ENCODE data around the gene CDCA8.

CDCA8 gene

DNA sequence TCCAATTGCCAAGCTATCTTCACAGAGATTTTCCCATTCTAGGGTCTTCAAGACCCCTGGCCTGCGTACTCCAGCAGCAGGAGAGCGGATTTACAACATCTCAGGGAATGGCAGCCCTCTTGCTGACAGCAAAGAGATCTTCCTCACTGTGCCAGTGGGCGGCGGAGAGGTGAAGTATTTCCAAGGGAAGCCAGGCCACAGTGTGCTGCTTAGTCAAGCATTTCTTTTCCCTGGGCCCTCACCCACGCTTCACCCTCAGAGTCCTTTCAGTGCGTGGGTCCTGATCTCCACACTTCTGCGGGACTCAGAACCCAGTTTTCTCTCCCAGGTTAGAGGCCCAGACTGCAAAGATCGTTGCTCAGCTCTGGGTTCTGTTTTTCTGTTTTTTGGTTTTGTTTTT, 13.1 kb downstream of the CDCA8 start:
- Histone ChIP-seq H3K9me3 (ENCODE audit: control insufficient read depth in 2 of 2, low read length in 2 of 2) (no peaks in the 10 kb centered on the region), H3K9ac (ENCODE audit: low read depth in 1 of 2, low read length in 2 of 2) (no peak overlapping the region), H3K4me1 (ENCODE audit: control insufficient read depth in 2 of 2, insufficient read depth in 2 of 2, low read length in 2 of 2) (no peaks in the 10 kb centered on the region), H3K4me3 (ENCODE audit: low read length in 2 of 2) (no peak overlapping the region), H3K27ac (ENCODE audit: low read depth in 2 of 2, low read length in 2 of 2) (no peak overlapping the region), H3K36me3 (ENCODE audit: control insufficient read depth in 2 of 2, insufficient read depth in 2 of 2, low read length in 2 of 2) (peaks cover 23 to 28% of the 10 kb centered on the region in 2 donors), H3K27me3 (ENCODE audit: control insufficient read depth in 2 of 2, insufficient read depth in 2 of 2, low read length in 2 of 2) (no peaks in the 10 kb centered on the region)

DNA sequence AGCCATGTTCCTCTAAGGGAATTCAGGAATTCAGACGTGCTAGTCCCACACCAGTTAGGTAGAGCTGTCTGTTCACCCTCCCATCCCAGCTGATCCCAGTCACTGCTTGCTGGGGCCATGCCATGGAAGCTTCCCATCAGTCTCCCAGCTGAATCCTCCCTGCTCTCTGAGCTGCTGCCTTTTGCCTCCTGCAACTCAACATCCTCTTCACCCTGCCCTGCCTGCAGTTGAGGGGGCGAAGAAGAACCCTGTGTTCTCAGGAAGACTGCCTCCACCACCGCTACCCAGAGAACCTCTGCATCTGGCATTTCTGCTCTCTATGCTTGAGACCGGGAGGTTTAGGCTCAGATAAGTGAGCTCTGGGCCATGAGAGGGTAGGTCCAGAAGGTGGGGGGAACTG, 16.2 kb downstream of the CDCA8 start:
- H3K27ac ChIP-seq (ENCODE audit: low read depth in 2 of 2, low read length in 2 of 2), result no peak overlapping the region
- H3K36me3 ChIP-seq (ENCODE audit: control insufficient read depth in 2 of 2, insufficient read depth in 2 of 2, low read length in 2 of 2), result peaks cover 29 to 33% of the 10 kb centered on the region in 2 donors
- no peaks in the 10 kb centered on the region for H3K9me3 ChIP-seq (ENCODE audit: control insufficient read depth in 2 of 2, low read length in 2 of 2)

DNA sequence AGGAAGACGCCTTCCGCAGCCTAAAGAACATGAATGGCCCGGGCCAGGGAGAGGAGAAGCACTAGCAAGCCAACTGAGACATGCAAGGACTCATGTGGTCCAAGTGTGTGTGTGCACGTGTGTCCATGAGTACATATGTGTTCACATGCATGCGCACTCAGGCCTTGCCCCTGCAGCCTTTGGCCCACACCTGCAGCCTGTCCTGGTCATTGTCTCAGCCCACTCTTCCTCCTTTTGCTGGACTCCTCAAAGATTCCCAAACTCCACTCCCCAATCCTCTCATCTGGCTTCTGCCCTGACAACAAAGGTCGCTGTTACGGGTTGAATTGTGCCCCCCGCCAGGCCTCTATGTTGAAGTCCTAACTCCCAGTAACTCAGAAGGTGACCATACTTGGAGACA, 21.9 kb downstream of the CDCA8 start:
- H3K27ac ChIP-seq (ENCODE audit: low read depth in 2 of 2, low read length in 2 of 2), result no peak overlapping the region
- H3K9me3 ChIP-seq (ENCODE audit: control insufficient read depth in 2 of 2, low read length in 2 of 2), result no peaks in the 10 kb centered on the region
- H3K4me1 ChIP-seq (ENCODE audit: control insufficient read depth in 2 of 2, insufficient read depth in 2 of 2, low read length in 2 of 2), result no peaks in the 10 kb centered on the region
- H3K27me3 ChIP-seq (ENCODE audit: control insufficient read depth in 2 of 2, insufficient read depth in 2 of 2, low read length in 2 of 2), result no peaks in the 10 kb centered on the region
- peaks cover 24 to 43% of the 10 kb centered on the region in 2 donors for H3K36me3 ChIP-seq (ENCODE audit: control insufficient read depth in 2 of 2, insufficient read depth in 2 of 2, low read length in 2 of 2)
- no peak overlapping the region for H3K9ac ChIP-seq (ENCODE audit: low read depth in 1 of 2, low read length in 2 of 2)
- no peak overlapping the region for H3K4me3 ChIP-seq (ENCODE audit: low read length in 2 of 2)

More for the DNA sequence above, 16.2 kb downstream of the CDCA8 start:
- H3K9ac ChIP-seq (ENCODE audit: low read depth in 1 of 2, low read length in 2 of 2), result no peak overlapping the region
- no peaks in the 10 kb centered on the region for H3K27me3 ChIP-seq (ENCODE audit: control insufficient read depth in 2 of 2, insufficient read depth in 2 of 2, low read length in 2 of 2)
- no peak overlapping the region for H3K4me3 ChIP-seq (ENCODE audit: low read length in 2 of 2)
- H3K4me1 ChIP-seq (ENCODE audit: control insufficient read depth in 2 of 2, insufficient read depth in 2 of 2, low read length in 2 of 2), result no peaks in the 10 kb centered on the region

DNA sequence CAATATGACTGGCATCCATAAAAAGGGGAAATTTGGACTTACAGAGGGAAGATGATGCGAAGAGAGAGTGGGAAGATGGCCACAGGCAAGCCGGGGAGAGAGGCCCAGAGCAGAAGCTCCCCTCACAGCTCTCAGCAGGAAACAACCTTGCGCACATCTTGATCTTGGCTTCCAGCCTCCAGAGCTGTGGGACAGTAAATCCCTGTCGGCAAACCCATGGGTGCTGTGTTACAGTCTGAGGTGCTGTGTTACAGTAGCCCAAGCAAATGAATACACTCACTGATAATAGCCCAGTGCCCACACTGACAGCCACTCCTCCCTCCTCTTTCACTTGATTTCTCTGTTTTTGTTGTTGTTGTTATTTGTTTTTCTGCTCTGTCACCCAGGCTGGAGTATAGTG, 22.4 kb downstream of the CDCA8 start:
- peaks cover 27 to 47% of the 10 kb centered on the region in 2 donors for H3K36me3 ChIP-seq (ENCODE audit: control insufficient read depth in 2 of 2, insufficient read depth in 2 of 2, low read length in 2 of 2)
- no peak overlapping the region for H3K4me3 ChIP-seq (ENCODE audit: low read length in 2 of 2)
- no peaks in the 10 kb centered on the region for H3K9me3 ChIP-seq (ENCODE audit: control insufficient read depth in 2 of 2, low read length in 2 of 2)
- no peak overlapping the region for H3K27ac ChIP-seq (ENCODE audit: low read depth in 2 of 2, low read length in 2 of 2)
- no peak overlapping the region for H3K9ac ChIP-seq (ENCODE audit: low read depth in 1 of 2, low read length in 2 of 2)
- no peaks in the 10 kb centered on the region for H3K4me1 ChIP-seq (ENCODE audit: control insufficient read depth in 2 of 2, insufficient read depth in 2 of 2, low read length in 2 of 2)
- H3K27me3 ChIP-seq (ENCODE audit: control insufficient read depth in 2 of 2, insufficient read depth in 2 of 2, low read length in 2 of 2), result no peaks in the 10 kb centered on the region

DNA sequence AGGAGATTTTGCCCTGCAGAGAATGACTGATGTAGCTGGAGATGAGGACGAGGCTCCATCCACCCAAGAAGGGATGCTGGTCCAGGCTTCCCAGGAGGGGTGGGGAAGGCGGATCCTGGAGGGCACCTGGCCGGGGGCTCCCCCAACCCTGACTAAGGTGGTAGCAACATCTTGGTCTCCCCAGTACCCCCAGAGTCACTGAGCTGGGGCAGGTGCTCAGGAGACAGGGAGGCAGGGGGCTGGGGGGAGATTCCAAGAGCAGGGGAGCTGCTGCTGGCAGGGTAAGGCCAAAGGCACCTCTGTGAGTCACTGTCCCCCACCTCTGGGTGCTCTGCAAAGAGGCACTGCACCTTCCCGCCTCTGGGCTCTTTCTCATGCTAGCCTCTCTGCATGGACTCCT, 24.0 kb downstream of the CDCA8 start:
- H3K4me3 ChIP-seq (ENCODE audit: low read length in 2 of 2), result no peak overlapping the region
- H3K4me1 ChIP-seq (ENCODE audit: control insufficient read depth in 2 of 2, insufficient read depth in 2 of 2, low read length in 2 of 2), result no peaks in the 10 kb centered on the region
- no peak overlapping the region for H3K9ac ChIP-seq (ENCODE audit: low read depth in 1 of 2, low read length in 2 of 2)
- no peaks in the 10 kb centered on the region for H3K9me3 ChIP-seq (ENCODE audit: control insufficient read depth in 2 of 2, low read length in 2 of 2)
- H3K27me3 ChIP-seq (ENCODE audit: control insufficient read depth in 2 of 2, insufficient read depth in 2 of 2, low read length in 2 of 2), result no peaks in the 10 kb centered on the region
- H3K27ac ChIP-seq (ENCODE audit: low read depth in 2 of 2, low read length in 2 of 2), result no peak overlapping the region
- H3K36me3 ChIP-seq (ENCODE audit: control insufficient read depth in 2 of 2, insufficient read depth in 2 of 2, low read length in 2 of 2), result peaks cover 27 to 44% of the 10 kb centered on the region in 2 donors

DNA sequence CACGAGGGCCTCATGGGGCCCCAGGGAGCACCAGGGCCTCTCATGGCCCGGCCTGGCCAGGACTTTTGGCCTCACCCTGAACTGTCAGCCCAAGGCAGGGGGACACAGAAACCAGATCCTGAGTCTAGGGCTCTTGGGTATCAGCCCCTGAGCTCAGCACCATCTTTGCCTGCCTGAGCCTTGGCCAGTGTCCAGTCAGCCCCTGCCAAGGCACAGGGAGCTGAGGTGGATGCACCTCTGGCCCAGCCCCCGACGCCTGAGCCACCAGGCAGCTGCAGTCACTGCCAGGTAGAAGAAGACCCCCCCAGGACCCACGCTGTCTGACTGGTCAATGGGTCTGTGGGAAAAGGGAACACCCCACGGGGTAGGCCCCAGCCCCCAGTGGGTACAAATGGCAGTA, 25.3 kb downstream of the CDCA8 start:
- H3K9ac ChIP-seq (ENCODE audit: low read depth in 1 of 2, low read length in 2 of 2), result no peak overlapping the region
- no peak overlapping the region for H3K27ac ChIP-seq (ENCODE audit: low read depth in 2 of 2, low read length in 2 of 2)
- H3K27me3 ChIP-seq (ENCODE audit: control insufficient read depth in 2 of 2, insufficient read depth in 2 of 2, low read length in 2 of 2), result no peaks in the 10 kb centered on the region
- H3K9me3 ChIP-seq (ENCODE audit: control insufficient read depth in 2 of 2, low read length in 2 of 2), result no peaks in the 10 kb centered on the region
- H3K4me3 ChIP-seq (ENCODE audit: low read length in 2 of 2), result no peak overlapping the region
- H3K36me3 ChIP-seq (ENCODE audit: control insufficient read depth in 2 of 2, insufficient read depth in 2 of 2, low read length in 2 of 2), result peaks cover 26 to 44% of the 10 kb centered on the region in 2 donors
- no peaks in the 10 kb centered on the region for H3K4me1 ChIP-seq (ENCODE audit: control insufficient read depth in 2 of 2, insufficient read depth in 2 of 2, low read length in 2 of 2)

DNA sequence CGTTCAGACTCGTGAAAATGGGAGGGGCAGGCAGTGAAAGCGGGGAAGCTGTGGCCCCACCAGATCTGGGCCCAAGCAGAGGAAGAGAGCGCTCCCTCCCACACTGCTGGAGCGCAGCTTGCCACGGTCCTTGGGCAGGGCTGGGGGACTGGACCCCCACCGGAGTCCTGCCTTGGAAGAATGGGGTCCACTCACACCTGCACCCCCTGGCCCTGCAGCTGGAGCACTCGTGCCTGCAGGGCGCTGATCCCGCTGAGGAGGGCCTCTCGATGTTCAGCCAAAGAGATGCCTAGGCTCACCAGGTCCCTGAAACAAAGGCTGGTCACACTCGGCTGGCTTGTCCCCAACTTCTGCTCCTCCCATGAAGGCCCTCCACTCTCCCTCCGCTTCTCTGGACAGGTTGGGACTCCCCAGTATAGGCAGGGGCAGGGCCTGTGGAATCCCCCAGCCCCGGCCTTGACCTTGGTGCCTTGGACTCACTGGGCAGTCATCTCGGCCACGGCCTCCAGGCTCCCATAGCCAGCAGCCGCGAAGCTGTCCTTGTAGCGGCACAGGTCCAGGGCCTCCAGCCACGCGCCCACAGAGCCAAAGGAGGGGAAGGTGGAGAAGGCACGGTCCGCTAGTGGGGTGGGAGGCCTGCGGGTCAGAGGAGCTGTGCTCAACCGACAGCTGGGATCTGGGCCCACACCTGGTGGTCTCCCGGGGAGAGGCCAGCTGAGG, 26.0 kb downstream of the CDCA8 start:
- H3K4me3 ChIP-seq (ENCODE audit: low read length in 2 of 2), result no peak overlapping the region
- peaks cover 20 to 47% of the 10 kb centered on the region in 2 donors for H3K36me3 ChIP-seq (ENCODE audit: control insufficient read depth in 2 of 2, insufficient read depth in 2 of 2, low read length in 2 of 2)
- H3K9me3 ChIP-seq (ENCODE audit: control insufficient read depth in 2 of 2, low read length in 2 of 2), result no peaks in the 10 kb centered on the region
- H3K9ac ChIP-seq (ENCODE audit: low read depth in 1 of 2, low read length in 2 of 2), result no peak overlapping the region
- no peaks in the 10 kb centered on the region for H3K27me3 ChIP-seq (ENCODE audit: control insufficient read depth in 2 of 2, insufficient read depth in 2 of 2, low read length in 2 of 2)
- H3K4me1 ChIP-seq (ENCODE audit: control insufficient read depth in 2 of 2, insufficient read depth in 2 of 2, low read length in 2 of 2), result no peaks in the 10 kb centered on the region
- H3K27ac ChIP-seq (ENCODE audit: low read depth in 2 of 2, low read length in 2 of 2), result no peak overlapping the region

DNA sequence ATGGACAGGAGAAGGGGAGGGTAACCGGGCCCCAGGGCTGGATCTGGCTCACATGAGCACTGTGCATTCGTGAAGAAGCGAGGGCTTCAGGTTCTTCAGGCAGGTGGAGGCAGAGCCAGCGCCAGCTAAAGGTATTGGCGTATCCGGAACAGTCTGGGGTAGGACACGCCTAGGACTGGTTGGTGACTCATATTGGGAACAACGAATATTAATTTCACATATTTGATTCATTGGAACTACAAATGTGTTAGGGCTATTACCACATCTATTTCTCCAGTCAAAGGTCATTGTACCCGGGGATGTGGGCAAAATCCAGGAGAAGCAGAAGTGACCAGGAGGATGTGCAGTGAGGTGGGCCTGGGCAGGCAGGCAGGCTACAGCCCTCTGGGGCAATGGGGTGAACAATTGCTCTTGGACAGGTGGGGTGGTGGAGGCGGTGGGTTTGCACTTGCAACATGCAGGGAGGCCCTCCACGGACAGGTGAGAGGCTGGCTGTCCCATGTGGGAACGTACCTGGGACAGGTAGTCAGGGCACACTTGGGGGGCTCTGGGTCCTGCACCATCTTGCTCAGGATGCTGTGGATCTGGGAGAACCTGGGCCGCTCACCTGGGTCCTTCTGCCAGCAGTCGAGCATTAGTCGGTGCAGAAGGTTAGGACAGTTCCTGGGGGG, 26.7 kb downstream of the CDCA8 start:
- H3K27ac ChIP-seq (ENCODE audit: low read depth in 2 of 2, low read length in 2 of 2), result no peak overlapping the region
- no peaks in the 10 kb centered on the region for H3K27me3 ChIP-seq (ENCODE audit: control insufficient read depth in 2 of 2, insufficient read depth in 2 of 2, low read length in 2 of 2)
- H3K4me1 ChIP-seq (ENCODE audit: control insufficient read depth in 2 of 2, insufficient read depth in 2 of 2, low read length in 2 of 2), result no peaks in the 10 kb centered on the region
- no peak overlapping the region for H3K9ac ChIP-seq (ENCODE audit: low read depth in 1 of 2, low read length in 2 of 2)
- no peaks in the 10 kb centered on the region for H3K9me3 ChIP-seq (ENCODE audit: control insufficient read depth in 2 of 2, low read length in 2 of 2)
- H3K4me3 ChIP-seq (ENCODE audit: low read length in 2 of 2), result no peak overlapping the region
- peaks cover 15 to 42% of the 10 kb centered on the region in 2 donors for H3K36me3 ChIP-seq (ENCODE audit: control insufficient read depth in 2 of 2, insufficient read depth in 2 of 2, low read length in 2 of 2)

DNA sequence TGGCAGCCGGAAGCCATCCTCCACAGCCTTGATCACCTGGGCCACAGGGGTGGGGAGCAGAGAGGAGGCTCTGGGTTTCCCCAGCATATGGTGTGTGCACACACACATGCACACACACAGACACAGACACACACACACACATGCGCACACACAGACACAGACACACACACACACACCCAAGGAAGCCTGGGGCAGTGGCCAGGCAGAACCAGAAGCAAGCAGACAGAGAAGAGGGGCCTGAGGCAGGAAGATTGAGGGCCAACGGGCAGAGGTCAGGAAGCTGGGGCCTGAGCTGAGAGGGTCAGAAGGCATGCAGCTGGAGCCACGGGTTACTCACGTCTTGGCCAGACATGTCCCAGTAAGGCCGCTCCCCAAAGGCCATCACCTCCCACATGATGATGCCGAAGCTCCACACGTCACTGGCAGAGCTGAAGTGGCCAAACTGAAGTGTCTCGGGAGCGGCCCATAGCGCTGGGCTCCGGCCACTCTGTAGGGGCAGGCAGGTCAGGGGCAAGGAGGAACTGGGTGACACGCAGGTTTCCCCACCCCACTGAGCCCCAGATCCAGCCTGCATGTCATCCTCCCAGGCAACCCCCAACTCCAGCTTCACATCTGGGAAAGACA, 27.4 kb downstream of the CDCA8 start:
- no peak overlapping the region for H3K9ac ChIP-seq (ENCODE audit: low read depth in 1 of 2, low read length in 2 of 2)
- no peaks in the 10 kb centered on the region for H3K4me1 ChIP-seq (ENCODE audit: control insufficient read depth in 2 of 2, insufficient read depth in 2 of 2, low read length in 2 of 2)
- no peak overlapping the region for H3K27ac ChIP-seq (ENCODE audit: low read depth in 2 of 2, low read length in 2 of 2)
- no peaks in the 10 kb centered on the region for H3K27me3 ChIP-seq (ENCODE audit: control insufficient read depth in 2 of 2, insufficient read depth in 2 of 2, low read length in 2 of 2)
- H3K36me3 ChIP-seq (ENCODE audit: control insufficient read depth in 2 of 2, insufficient read depth in 2 of 2, low read length in 2 of 2), result peaks cover 12 to 39% of the 10 kb centered on the region in 2 donors
- H3K9me3 ChIP-seq (ENCODE audit: control insufficient read depth in 2 of 2, low read length in 2 of 2), result no peaks in the 10 kb centered on the region
- H3K4me3 ChIP-seq (ENCODE audit: low read length in 2 of 2), result no peak overlapping the region
